HCT116 (cell line): ENCODE data around the gene MTHFD1L. TPM values are rescaled to one million over a fixed set of nuclear protein-coding genes. Genes with fewer than 3 reads are reported as not detected.

ENCODE experiments used
- ATAC-seq: fragments of 200-7000 bp; cut with Tn5 transposase; 2 replicates; pipeline ENCODE4 v1.9.1; 2020; ENCODE audit warnings: mild to moderate bottlenecking, moderate library complexity
- BruUV-seq: library from RNA; stranded (reverse); fragments of 400-500 nt; replicated peaks from 2 replicates; lab custom pipeline; 2021; lab: Mats Ljungman, UMichigan
- CTCF ChIA-PET: fragments of 300-600 bp; sonication (Branson Sonifier 250); formaldehyde crosslinking; loops from one replicate; lab custom pipeline; 2021; ENCODE audit warnings: antibody characterized with exemption; lab: Charles Lee
- POLR2A ChIA-PET: fragments of 300-600, 350-600 bp; sonication (Branson Sonifier 250); formaldehyde crosslinking; loops from one replicate; lab custom pipeline; 2021; ENCODE audit warnings: antibody characterized with exemption; lab: Charles Lee
- RAD21 ChIA-PET, 2 experiments: fragments of 300-600 bp; sonication (Branson Sonifier 250); formaldehyde crosslinking; loops; one replicate each; lab custom pipeline; 2023; ENCODE audit warnings: low total read pairs in 2 of 2; ENCODE audit not compliant: uncharacterized antibody in 2 of 2, unreplicated experiment in 2 of 2, low non-redundant PET in 1 of 2; lab: Charles Lee
- DNase-seq: peaks from one replicate; pipeline ENCODE4 v3.0.0-alpha.2; 2010; ENCODE audit warnings: low read depth, low spot score
- H2AFZ ChIP-seq: fragments of 200-600 bp; shearing (Covaris generic), sonication (generic); 2 replicates; pipeline ENCODE4 v1.6.1; 2017; ENCODE audit warnings: low read depth, mixed run types, mixed read lengths, antibody characterized with exemption, low read length; ENCODE audit not compliant: poor library complexity, severe bottlenecking
- H3K27ac ChIP-seq: 2 replicates; pipeline ENCODE4 v1.5.1; 2012; ENCODE audit warnings: low read depth, low read length
- H3K27me3 ChIP-seq: fragments of 200-600 bp; sonication (generic); 2 replicates; pipeline ENCODE4 v1.6.1; 2016; ENCODE audit warnings: mixed run types, low read length, mixed read lengths; ENCODE audit not compliant: insufficient read depth
- H3K36me3 ChIP-seq, 2 experiments: fragments of 200-500 bp in 1 of 2; fragments of 200-600 bp in 1 of 2; sonication (Bioruptor generic) in 1 of 2; sonication (generic) in 1 of 2; 2 replicates each; pipeline versions ENCODE4 v1.5.1 to v1.6.1; 2014 to 2016; ENCODE audit warnings: low read length in 2 of 2, inconsistent platforms in 1 of 2, mixed read lengths in 1 of 2, mixed run types in 1 of 2; ENCODE audit not compliant: insufficient read depth in 2 of 2, control insufficient read depth in 1 of 2
- H3K4me1 ChIP-seq, 2 experiments: fragments of 200-600 bp in 1 of 2; sonication (generic) in 1 of 2; 2 replicates each; pipeline versions ENCODE4 v1.5.1 to v1.6.1; 2012 to 2017; ENCODE audit warnings: low read length in 2 of 2, inconsistent platforms in 1 of 2, mild to moderate bottlenecking in 1 of 2, mixed read lengths in 1 of 2, mixed run types in 1 of 2, moderate library complexity in 1 of 2; ENCODE audit not compliant: insufficient read depth in 2 of 2, control insufficient read depth in 1 of 2
- H3K4me2 ChIP-seq: fragments of 200-600 bp; sonication (generic); 2 replicates; pipeline ENCODE4 v1.6.1; 2017; ENCODE audit warnings: mixed run types, low read length, mixed read lengths
- H3K4me3 ChIP-seq, 2 experiments: fragments of 200-600 bp in 1 of 2; sonication (generic) in 1 of 2; replicated peaks in 1 of 2; 2 replicates each; pipeline ENCODE4 v1.5.1; 2011 to 2016; ENCODE audit warnings: low read length in 2 of 2, control low read depth in 1 of 2, low read depth in 1 of 2, mild to moderate bottlenecking in 1 of 2, mixed read lengths in 1 of 2, mixed run types in 1 of 2
- H3K79me2 ChIP-seq: fragments of 200-600 bp; sonication (generic); 2 replicates; pipeline ENCODE4 v1.6.1; 2017; ENCODE audit warnings: mild to moderate bottlenecking, mixed run types, low read length, moderate library complexity, mixed read lengths; ENCODE audit not compliant: insufficient read depth
- H3K9ac ChIP-seq: fragments of 200-600 bp; sonication (generic); 2 replicates; pipeline ENCODE4 v1.6.1; 2016; ENCODE audit warnings: low read length, mixed read lengths
- H3K9me2 ChIP-seq: fragments of 200-600 bp; sonication (generic), shearing (Covaris generic); 2 replicates; pipeline ENCODE4 v1.6.1; 2017; ENCODE audit warnings: mixed run types, mild to moderate bottlenecking, moderate library complexity; ENCODE audit not compliant: insufficient read depth
- H3K9me3 ChIP-seq, 2 experiments: fragments of 200-500 bp in 1 of 2; fragments of 200-600 bp in 1 of 2; sonication (Bioruptor generic) in 1 of 2; sonication (generic) in 1 of 2; 2 replicates each; pipeline ENCODE4 v1.6.1; 2014 to 2017; ENCODE audit warnings: low read length in 2 of 2, mixed read lengths in 2 of 2, inconsistent platforms in 1 of 2, low read depth in 1 of 2, mild to moderate bottlenecking in 1 of 2, mixed run types in 1 of 2, moderate library complexity in 1 of 2; ENCODE audit not compliant: control insufficient read depth in 1 of 2, insufficient read depth in 1 of 2
- H4K20me1 ChIP-seq: fragments of 200-600 bp; sonication (generic), shearing (Covaris generic); 2 replicates; pipeline ENCODE4 v1.6.1; 2017; ENCODE audit warnings: mixed run types, mild to moderate bottlenecking, moderate library complexity; ENCODE audit not compliant: insufficient read depth
- CBX3 ChIP-seq: IDR thresholded peaks from 2 replicates; pipeline ENCODE4 v1.6.1; 2012; ENCODE audit warnings: low read depth
- EGR1 ChIP-seq: IDR thresholded peaks from 2 replicates; pipeline ENCODE4 v1.6.1; 2012; ENCODE audit warnings: low read depth
- ELF1 ChIP-seq: IDR thresholded peaks from 2 replicates; pipeline ENCODE4 v1.6.1; 2012; ENCODE audit warnings: low read depth, borderline replicate concordance
- EZH2 ChIP-seq: fragments of 200-600 bp; sonication (generic); IDR thresholded peaks from 2 replicates; pipeline ENCODE4 v1.6.1; 2017; ENCODE audit warnings: antibody characterized with exemption, mixed run types
- EZH2phosphoT487 ChIP-seq: fragments of 200-600 bp; IDR thresholded peaks from 2 replicates; pipeline ENCODE4 v1.6.1; 2018; ENCODE audit warnings: antibody characterized with exemption, borderline replicate concordance
- FOSL1 ChIP-seq: IDR thresholded peaks from 2 replicates; pipeline ENCODE4 v1.6.1; 2012; ENCODE audit warnings: low read depth
- POLR2A ChIP-seq: IDR thresholded peaks from 2 replicates; pipeline ENCODE4 v1.7.0; 2011; ENCODE audit warnings: borderline replicate concordance; ENCODE audit not compliant: insufficient read depth, insufficient read length; ENCODE audit errors: extremely low read depth
- SP1 ChIP-seq: IDR thresholded peaks from 2 replicates; pipeline ENCODE4 v1.6.1; 2012; ENCODE audit warnings: low read depth
- SRF ChIP-seq: IDR thresholded peaks from 2 replicates; pipeline ENCODE4 v1.6.1; 2012; ENCODE audit warnings: low read depth
- TCF7L2 ChIP-seq: IDR thresholded peaks from 2 replicates; pipeline ENCODE4 v1.7.0; 2011; ENCODE audit warnings: borderline replicate concordance, inconsistent platforms; ENCODE audit not compliant: insufficient read depth, insufficient read length; ENCODE audit errors: extremely low read depth
- ZFX ChIP-seq: fragments of 450-650 bp; IDR thresholded peaks from 2 replicates; pipeline ENCODE4 v1.6.1; 2017
- ZNF274 ChIP-seq: fragments of 200-500 bp; sonication (Bioruptor generic); IDR thresholded peaks from 2 replicates; pipeline ENCODE4 v1.6.1; 2014; ENCODE audit warnings: mild to moderate bottlenecking, low read depth, low read length, inconsistent platforms
- intact Hi-C: fragments of 100-400 bp; cut with micrococcal nuclease; formaldehyde crosslinking; loops from 2 replicates; pipeline ENCODE4 v1.10.0; 2022
- total RNA-seq: library from RNA; stranded (reverse); gene quantifications from one replicate; pipeline ENCODE4 v1.2.1, GENCODE V29; 2021; ENCODE audit not compliant: unreplicated experiment
- TF ChIP-seq, protein P1 (sequence below): IDR thresholded peaks from 2 replicates; pipeline ENCODE4 v1.6.1; 2011; ENCODE audit warnings: mild to moderate bottlenecking, low read length, moderate library complexity; ENCODE audit not compliant: insufficient replicate concordance; ENCODE audit errors: extremely low read depth
- TF ChIP-seq, protein P2 (sequence below): IDR thresholded peaks from 2 replicates; pipeline ENCODE4 v1.6.1; 2012

Gene MTHFD1L
- total RNA-seq, 1 experiment from 2014 or later: 127 TPM

DNA sequence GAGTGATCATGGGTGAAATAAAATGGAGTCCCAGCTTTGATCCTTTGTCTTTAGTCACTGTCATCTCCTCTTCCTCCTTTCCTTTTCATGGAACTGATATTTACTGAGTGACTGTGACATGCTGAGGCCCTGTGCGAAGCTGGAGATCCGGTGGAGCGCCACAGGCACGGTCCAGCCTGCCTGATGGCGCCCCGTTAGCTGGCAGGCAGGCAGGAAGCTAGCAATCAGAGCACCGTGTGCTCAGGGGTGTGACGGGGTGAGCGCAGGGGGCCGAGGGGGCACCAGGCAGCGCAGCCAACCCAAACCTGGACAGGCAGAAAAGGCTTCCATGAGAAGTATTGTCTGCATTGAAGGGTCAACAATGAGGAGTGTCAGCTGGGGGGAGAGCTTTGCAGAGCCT is 274.0 kb downstream of the MTHFD1L start:
- Histone ChIP-seq H3K4me2 (no peak overlapping the region), H2AFZ (no peak overlapping the region), H3K9me2 (no peaks in the 10 kb centered on the region), H3K27ac (no peak overlapping the region), H3K4me3 (no peak overlapping the region), H3K79me2 (no peaks in the 10 kb centered on the region), H3K36me3 (no peaks in the 10 kb centered on the region), H3K4me1 (peaks cover 3 to 9% of the 10 kb centered on the region in 2 experiments; a peak in 3 of 4 replicates), H3K27me3 (no peaks in the 10 kb centered on the region), H3K9me3 (0 out of 4 replicates have a peak, but pooled peaks cover 0 to 3% of the 10 kb centered on the region in 2 experiments), H4K20me1 (no peaks in the 10 kb centered on the region), H3K9ac (no peak overlapping the region)
- DNase-seq (no peak), ATAC-seq (no peak)
- ChIA-PET POLR2A (no interaction called here), RAD21 (no interaction called here), CTCF (no interaction called here)
- intact Hi-C loops: no loop called here
- no peak for TF ChIP-seq SRF
- TF ChIP-seq POLR2A: no peak
- no peak for TF ChIP-seq ZNF274
- TF ChIP-seq SP1: no peak
- TF ChIP-seq FOSL1: no peak
- no peak for TF ChIP-seq EZH2phosphoT487
- no peak for TF ChIP-seq ZFX
- TF ChIP-seq CBX3: no peak
- no peak for TF ChIP-seq EZH2
- TF ChIP-seq, protein P1, sequence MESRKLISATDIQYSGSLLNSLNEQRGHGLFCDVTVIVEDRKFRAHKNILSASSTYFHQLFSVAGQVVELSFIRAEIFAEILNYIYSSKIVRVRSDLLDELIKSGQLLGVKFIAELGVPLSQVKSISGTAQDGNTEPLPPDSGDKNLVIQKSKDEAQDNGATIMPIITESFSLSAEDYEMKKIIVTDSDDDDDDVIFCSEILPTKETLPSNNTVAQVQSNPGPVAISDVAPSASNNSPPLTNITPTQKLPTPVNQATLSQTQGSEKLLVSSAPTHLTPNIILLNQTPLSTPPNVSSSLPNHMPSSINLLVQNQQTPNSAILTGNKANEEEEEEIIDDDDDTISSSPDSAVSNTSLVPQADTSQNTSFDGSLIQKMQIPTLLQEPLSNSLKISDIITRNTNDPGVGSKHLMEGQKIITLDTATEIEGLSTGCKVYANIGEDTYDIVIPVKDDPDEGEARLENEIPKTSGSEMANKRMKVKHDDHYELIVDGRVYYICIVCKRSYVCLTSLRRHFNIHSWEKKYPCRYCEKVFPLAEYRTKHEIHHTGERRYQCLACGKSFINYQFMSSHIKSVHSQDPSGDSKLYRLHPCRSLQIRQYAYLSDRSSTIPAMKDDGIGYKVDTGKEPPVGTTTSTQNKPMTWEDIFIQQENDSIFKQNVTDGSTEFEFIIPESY: no peak
- TF ChIP-seq, protein P2, sequence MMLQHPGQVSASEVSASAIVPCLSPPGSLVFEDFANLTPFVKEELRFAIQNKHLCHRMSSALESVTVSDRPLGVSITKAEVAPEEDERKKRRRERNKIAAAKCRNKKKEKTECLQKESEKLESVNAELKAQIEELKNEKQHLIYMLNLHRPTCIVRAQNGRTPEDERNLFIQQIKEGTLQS: no peak
- no peak for TF ChIP-seq TCF7L2
- TF ChIP-seq EGR1: no peak
- TF ChIP-seq ELF1: no peak
- BruUV-seq: no TSS peak
